T-cell (primary cell): ENCODE results near the gene PLXNA1. TPM values are rescaled to one million over a fixed set of nuclear protein-coding genes. Genes with fewer than 3 reads are reported as not detected.

Experiments used
- ATAC-seq, 4 experiments: fragments of 200-7000 bp in 3 of 4; fragments of 150-1000 bp in 1 of 4; cut with Tn5 transposase; replicated peaks in 1 of 4; 1 replicate in 3 of 4; 2 replicates in 1 of 4; pipeline ENCODE4 v1.10.0; 2021; ENCODE audit warnings: moderate library complexity in 3 of 4, mild to moderate bottlenecking in 2 of 4, moderate number of reproducible peaks in 1 of 4
- CTCF ChIA-PET, 2 donors: fragments of 300-600 bp; sonication (Branson Sonifier 250); formaldehyde crosslinking; loops; one replicate each; lab custom pipeline; 2022; ENCODE audit warnings: antibody characterized with exemption in 2 of 2; lab: Charles Lee
- POLR2A ChIA-PET, 2 donors: fragments of 300-600 bp; sonication (Branson Sonifier 250); formaldehyde crosslinking; loops; one replicate each; lab custom pipeline; 2022; ENCODE audit warnings: antibody characterized with exemption in 2 of 2; lab: Charles Lee
- DNase-seq, 35 experiments: peaks; one replicate each; pipeline versions ENCODE4 v3.0.0 to v3.0.0-alpha.2; 2013 to 2023
- H3K27ac ChIP-seq: one replicate; pipeline ENCODE4 v1.5.1; 2013; ENCODE audit warnings: low read length
- H3K27me3 ChIP-seq, 2 experiments: replicated peaks in 1 of 2; 1 replicate in 1 of 2; 2 replicates in 1 of 2; pipeline versions ENCODE4 v1.6.1 to v1.7.0; 2013; ENCODE audit warnings: low read length in 1 of 2, mixed read lengths in 1 of 2; ENCODE audit not compliant: control insufficient read depth in 2 of 2, insufficient read depth in 2 of 2; ENCODE audit errors: extremely low read depth in 1 of 2
- H3K36me3 ChIP-seq, 2 donors: 1 replicate in 1 of 2; 2 replicates in 1 of 2; pipeline versions ENCODE4 v1.6.1 to v1.7.0; 2013; ENCODE audit warnings: low read length in 1 of 2; ENCODE audit not compliant: control insufficient read depth in 2 of 2, insufficient read depth in 1 of 2; ENCODE audit errors: extremely low read depth in 1 of 2
- H3K4me1 ChIP-seq, 2 experiments: 1 replicate in 1 of 2; 2 replicates in 1 of 2; pipeline versions ENCODE4 v1.6.1 to v1.7.0; 2013; ENCODE audit warnings: low read length in 2 of 2, mixed read lengths in 1 of 2; ENCODE audit not compliant: insufficient read depth in 2 of 2, control insufficient read depth in 1 of 2; ENCODE audit errors: extremely low read depth in 1 of 2
- H3K4me3 ChIP-seq, 2 donors: 1 replicate in 1 of 2; 2 replicates in 1 of 2; pipeline versions ENCODE4 v1.5.1 to v1.7.0; 2013; ENCODE audit warnings: mild to moderate bottlenecking in 2 of 2, low read length in 1 of 2, moderate library complexity in 1 of 2; ENCODE audit not compliant: control insufficient read depth in 1 of 2; ENCODE audit errors: extremely low read depth in 1 of 2
- H3K9me3 ChIP-seq: 2 replicates; pipeline ENCODE4 v1.7.0; 2013
- H3K27ac Mint-ChIP-seq, 2 donors: one replicate each; pipeline ENCODE4 v1.8.0; 2020 to 2021; ENCODE audit warnings: mild to moderate bottlenecking in 2 of 2, mixed read lengths in 2 of 2
- H3K27me3 Mint-ChIP-seq, 2 donors: one replicate each; pipeline ENCODE4 v1.8.0; 2021 to 2022; ENCODE audit warnings: mixed read lengths in 2 of 2
- H3K36me3 Mint-ChIP-seq: one replicate; pipeline ENCODE4 v1.8.0; 2021; ENCODE audit warnings: mixed read lengths
- H3K4me1 Mint-ChIP-seq, 3 donors: one replicate each; pipeline ENCODE4 v1.8.0; 2020 to 2022; ENCODE audit warnings: mixed read lengths in 3 of 3, mild to moderate bottlenecking in 1 of 3
- H3K4me3 Mint-ChIP-seq, 3 donors: one replicate each; pipeline ENCODE4 v1.8.0; 2020 to 2022; ENCODE audit warnings: mild to moderate bottlenecking in 3 of 3, mixed read lengths in 3 of 3, moderate library complexity in 3 of 3
- H3K9me3 Mint-ChIP-seq, 3 donors: one replicate each; pipeline ENCODE4 v1.8.0; 2020 to 2022; ENCODE audit warnings: mixed read lengths in 3 of 3
- WGBS: methylation state at CpG from one replicate; pipeline ENCODE4 v1.1.5; 2013; ENCODE audit warnings: missing lambda C conversion rate; ENCODE audit not compliant: insufficient coverage; 5-methylcytosine and 5-hydroxymethylcytosine counted together
- total RNA-seq, 35 experiments: library from RNA in 6 of 35; stranded (reverse) in 6 of 35; fragments of 120-200 nt in 1 of 35; gene quantifications; one replicate each; pipeline versions ENCODE4 v1.2.1 to v1.2.4 and lab custom pipeline; 2013 to 2026

Gene PLXNA1
- total RNA-seq, 5 donors from 2014 or later (not counting 1 experiment from before 2014, with no cell fraction given) = 10.9 to 16.9 (median 16.0) TPM

DNA sequence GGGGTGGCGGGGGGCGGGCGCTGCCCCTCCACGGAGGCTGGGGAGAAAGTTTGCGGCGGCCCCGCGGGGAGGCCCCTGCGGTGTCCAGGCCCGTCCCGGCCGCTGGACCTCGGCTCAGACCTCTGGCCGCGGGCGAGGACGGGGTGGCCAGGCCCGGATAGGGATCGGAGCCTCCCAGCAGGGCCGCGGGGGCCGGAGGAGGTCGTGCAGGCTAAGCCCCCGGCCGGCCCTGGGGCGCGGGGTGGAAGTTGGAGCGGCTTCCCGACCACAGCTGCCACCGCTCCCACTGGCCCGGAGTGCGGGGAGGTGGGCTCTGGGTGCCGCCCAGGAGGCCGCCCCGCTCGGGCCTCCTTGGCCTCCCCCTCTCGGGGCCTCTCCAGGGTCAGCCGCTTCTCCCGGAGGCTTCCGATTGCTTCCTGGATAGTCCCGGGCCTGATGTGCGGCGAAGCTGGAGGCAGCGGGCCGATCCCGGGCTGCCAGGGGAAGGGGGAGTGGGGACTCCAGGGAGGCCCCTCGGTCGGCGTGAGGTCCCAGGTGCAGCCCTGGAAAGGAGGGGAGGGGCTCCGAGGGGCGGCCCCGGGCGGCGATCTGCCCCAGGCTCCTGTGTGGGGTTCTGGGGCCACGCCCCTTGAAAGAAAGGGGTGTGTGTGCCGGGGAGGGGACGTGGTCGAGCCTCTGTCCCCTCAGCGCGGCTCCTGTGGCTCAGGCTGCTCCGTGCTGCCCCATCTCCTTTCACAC is 907 bp downstream of the PLXNA1 start:
- CTCF ChIA-PET = interaction anchor here in 1 of 2 donors (0.7 kb wide), 1 partner anchor 1009 kb away, joined by 3 read pairs; no protein-coding TSS in a partner anchor
- no peaks in the 10 kb centered on the region for H3K9me3 ChIP-seq
- DNase-seq (peak in 18 of 35 experiments; percentile 5 to 46 (median 24)), ATAC-seq (no peak)
- peak overlapping the region; percentile 59 to 67 (median 59) for H3K4me3 Mint-ChIP-seq
- H3K4me1 ChIP-seq = peaks cover 2 to 25% of the 10 kb centered on the region in 2 experiments
- WGBS = 2% methylated on average over 61 of the region's 61 CpGs
- POLR2A ChIA-PET = interaction anchor here in 1 of 2 donors (0.6 kb wide), 1 partner anchor 103 kb away, joined by 3 read pairs; no protein-coding TSS in a partner anchor
- peaks cover 0 to 17% (median 17%) of the 10 kb centered on the region in 3 donors for H3K4me1 Mint-ChIP-seq
- peaks cover 0 to 25% of the 10 kb centered on the region in 2 experiments for H3K27me3 ChIP-seq
- no peaks in the 10 kb centered on the region for H3K9me3 Mint-ChIP-seq
- peaks cover 0 to 7% of the 10 kb centered on the region in 2 donors for H3K27me3 Mint-ChIP-seq
- peak overlapping the region; percentile 57 to 69 for H3K4me3 ChIP-seq
- H3K27ac ChIP-seq = no peak overlapping the region
- H3K27ac Mint-ChIP-seq = no peak overlapping the region
- H3K36me3 ChIP-seq = no peaks in the 10 kb centered on the region
- no peaks in the 10 kb centered on the region for H3K36me3 Mint-ChIP-seq

DNA sequence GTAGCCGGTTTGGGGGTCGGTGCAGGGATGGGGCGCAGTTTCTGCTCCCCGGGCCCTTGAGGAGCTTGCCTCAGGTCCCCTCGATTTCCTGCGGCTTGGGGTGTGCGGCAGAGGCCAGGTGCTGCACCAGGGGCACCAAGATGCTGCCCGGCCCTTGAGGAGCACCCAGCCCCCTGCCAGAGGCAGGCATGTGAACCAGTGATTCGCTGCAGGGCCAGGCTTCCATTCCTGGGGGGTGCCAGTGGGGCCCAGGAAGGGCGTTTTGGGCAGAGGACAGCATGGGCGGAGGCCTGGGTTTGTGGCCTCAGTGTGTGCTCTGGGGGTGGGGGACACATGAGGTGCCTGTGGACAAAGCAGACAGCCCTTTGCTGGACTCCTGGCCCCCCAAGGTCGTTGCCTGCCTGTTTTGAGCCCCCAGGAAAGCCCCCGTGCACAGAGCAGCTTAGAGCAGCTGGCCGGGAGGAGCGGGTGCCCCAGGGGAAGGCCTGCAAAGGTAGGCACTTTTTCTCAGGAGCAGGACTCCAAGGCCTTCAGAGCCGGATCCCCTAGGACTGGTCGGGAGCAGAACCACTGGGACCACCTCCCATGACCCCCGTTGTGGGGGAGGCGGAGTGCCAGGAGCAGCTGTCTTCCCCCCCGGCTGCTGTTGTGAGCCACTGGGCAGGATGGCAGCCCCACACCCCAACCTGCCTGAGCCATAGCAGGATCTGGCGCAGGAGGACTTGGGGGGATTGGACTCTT is 1.6 kb downstream of the PLXNA1 start:
- Histone ChIP-seq H3K36me3 (no peaks in the 10 kb centered on the region), H3K9me3 (no peaks in the 10 kb centered on the region), H3K4me1 (peaks cover 2 to 25% of the 10 kb centered on the region in 2 experiments), H3K4me3 (peak overlapping the region; percentile 57 to 69), H3K27ac (no peak overlapping the region), H3K27me3 (peaks cover 0 to 18% of the 10 kb centered on the region in 2 experiments)
- no peaks in the 10 kb centered on the region for H3K9me3 Mint-ChIP-seq
- ChIA-PET CTCF (interaction anchor here in 1 of 2 donors (0.5 kb wide), 1 partner anchor 1389 kb away, joined by 5 read pairs; the partner anchor contains the start of gene OSBPL11), POLR2A (interaction anchor here in 1 of 2 donors (0.6 kb wide), 1 partner anchor 102 kb away, joined by 3 read pairs; no protein-coding TSS in a partner anchor)
- no peak for DNase-seq
- H3K4me3 Mint-ChIP-seq = peak overlapping the region; percentile 59 to 67 (median 59)
- H3K36me3 Mint-ChIP-seq = no peaks in the 10 kb centered on the region
- WGBS = 67% methylated on average over 16 of the region's 21 CpGs
- peaks cover 0 to 5% of the 10 kb centered on the region in 2 donors for H3K27me3 Mint-ChIP-seq
- peak overlapping the region in 1 of 2 donors; percentile 61 for H3K27ac Mint-ChIP-seq
- ATAC-seq = no peak
- peaks cover 0 to 17% (median 17%) of the 10 kb centered on the region in 3 donors for H3K4me1 Mint-ChIP-seq

DNA sequence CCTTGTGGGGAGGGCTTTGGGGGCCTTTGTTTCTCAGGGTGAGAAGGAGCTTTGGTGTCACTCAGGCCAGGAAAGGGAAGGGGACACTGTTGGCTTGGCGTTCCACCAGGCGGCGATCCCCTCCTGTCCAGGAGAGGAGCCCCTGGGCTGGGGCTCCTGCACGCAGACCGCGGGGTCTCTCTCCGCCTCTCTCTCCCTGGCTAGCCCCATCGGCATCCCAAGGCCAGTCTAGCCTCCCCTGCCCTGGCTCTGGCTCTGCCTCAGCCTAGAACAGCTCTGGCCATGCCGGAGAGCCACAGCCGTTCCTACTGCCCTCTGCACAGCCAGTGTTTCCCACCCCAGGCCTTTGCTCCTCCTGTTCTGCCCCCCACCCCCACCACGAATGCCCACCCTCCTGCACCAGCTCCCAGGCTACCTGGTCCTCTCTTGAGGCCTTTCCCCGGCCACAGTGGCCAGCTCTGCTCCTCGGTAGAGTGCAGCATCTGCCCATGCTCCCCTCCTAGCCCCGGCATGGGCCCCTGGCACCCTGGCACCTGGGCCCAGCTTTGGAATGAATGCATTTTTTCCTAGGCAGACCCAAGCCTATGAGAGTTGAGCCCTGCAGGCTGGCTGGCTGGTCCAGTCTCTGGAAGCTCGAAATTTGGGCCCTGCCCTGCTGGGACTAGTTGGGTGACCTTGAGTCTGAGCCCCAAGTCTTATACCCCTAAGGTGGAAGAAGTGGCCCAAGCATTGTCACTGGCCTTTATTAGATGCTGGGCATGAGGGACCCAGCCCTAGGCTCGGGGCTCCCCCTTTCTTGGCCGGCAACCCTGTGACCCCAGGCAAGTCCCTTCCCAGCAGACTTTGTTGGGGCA is 2.4 kb downstream of the PLXNA1 start:
- POLR2A ChIA-PET = no interaction called here
- no peak overlapping the region for H3K27ac ChIP-seq
- no peak for ATAC-seq
- CTCF ChIA-PET = no interaction called here
- Mint-ChIP-seq H3K36me3 (no peaks in the 10 kb centered on the region), H3K4me3 (peak overlapping the region in 2 of 3 donors; percentile 36 to 51), H3K4me1 (peaks cover 0 to 15% (median 15%) of the 10 kb centered on the region in 3 donors), H3K9me3 (no peaks in the 10 kb centered on the region), H3K27ac (no peak overlapping the region), H3K27me3 (no peaks in the 10 kb centered on the region)
- H3K4me3 ChIP-seq = no peak overlapping the region
- no peak for DNase-seq
- peaks cover 2 to 25% of the 10 kb centered on the region in 2 experiments for H3K4me1 ChIP-seq
- H3K9me3 ChIP-seq = no peaks in the 10 kb centered on the region
- WGBS = 95% methylated on average over 10 of the region's 17 CpGs
- H3K36me3 ChIP-seq = no peaks in the 10 kb centered on the region
- H3K27me3 ChIP-seq = peaks cover 0 to 11% of the 10 kb centered on the region in 2 experiments

DNA sequence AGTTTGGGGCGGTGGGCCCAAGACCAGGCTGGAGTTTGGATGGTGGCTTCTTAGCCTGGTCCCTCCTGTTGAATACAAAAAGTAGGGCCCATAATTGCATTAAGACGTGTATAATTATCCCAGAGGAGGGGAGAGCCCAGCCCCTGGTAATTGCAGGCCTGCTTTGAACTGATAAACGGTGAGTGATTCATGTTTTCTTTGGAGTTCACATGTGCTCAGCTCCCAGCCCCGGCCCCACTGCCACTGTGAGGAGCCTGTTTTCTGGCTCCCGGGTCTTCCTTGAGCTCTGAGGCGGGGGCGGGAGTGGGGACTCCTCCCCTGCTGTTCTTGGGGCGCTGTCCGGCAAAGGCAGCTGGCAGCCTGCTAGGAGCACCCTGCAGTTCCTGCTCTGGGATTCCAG is 3.1 kb downstream of the PLXNA1 start:
- H3K4me3 ChIP-seq = no peak overlapping the region
- ATAC-seq = no peak
- 96% methylated on average over 9 of the region's 9 CpGs for WGBS
- H3K27ac ChIP-seq = no peak overlapping the region
- Mint-ChIP-seq H3K27ac (no peak overlapping the region), H3K36me3 (peaks cover 6% of the 10 kb centered on the region), H3K4me3 (peak overlapping the region in 1 of 3 donors; percentile 51), H3K9me3 (no peaks in the 10 kb centered on the region), H3K4me1 (peaks cover 0 to 18% (median 15%) of the 10 kb centered on the region in 3 donors), H3K27me3 (no peaks in the 10 kb centered on the region)
- no peak for DNase-seq
- ChIA-PET CTCF (no interaction called here), POLR2A (no interaction called here)
- no peaks in the 10 kb centered on the region for H3K36me3 ChIP-seq
- H3K27me3 ChIP-seq = peaks cover 0 to 7% of the 10 kb centered on the region in 2 experiments
- no peaks in the 10 kb centered on the region for H3K9me3 ChIP-seq
- H3K4me1 ChIP-seq = peaks cover 2 to 25% of the 10 kb centered on the region in 2 experiments

DNA sequence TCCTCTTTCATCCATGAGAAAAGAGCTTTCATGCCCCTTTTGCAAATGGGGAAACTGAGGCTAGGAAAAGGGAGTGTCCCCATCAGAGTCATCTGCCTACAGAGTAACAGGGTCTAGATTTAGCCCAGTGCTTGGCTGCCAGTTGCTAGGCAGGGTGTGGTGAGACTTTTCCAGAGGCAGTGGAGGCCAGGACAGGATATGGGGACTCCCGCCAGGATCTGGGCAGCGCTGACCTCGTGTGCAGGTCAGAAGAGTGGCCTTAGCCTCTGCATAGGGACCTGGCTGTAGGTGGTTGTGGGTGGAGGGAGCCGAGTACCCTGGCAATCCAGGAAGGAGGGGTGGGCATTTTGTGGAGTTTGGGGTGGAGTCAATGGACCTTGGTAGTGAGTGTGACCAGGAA is 4.2 kb downstream of the PLXNA1 start:
- Histone ChIP-seq H3K4me3 (no peak overlapping the region), H3K4me1 (peaks cover 2 to 19% of the 10 kb centered on the region in 2 experiments), H3K27me3 (peaks cover 0 to 7% of the 10 kb centered on the region in 2 experiments), H3K9me3 (no peaks in the 10 kb centered on the region), H3K36me3 (no peaks in the 10 kb centered on the region), H3K27ac (no peak overlapping the region)
- no peak overlapping the region for H3K4me3 Mint-ChIP-seq
- CTCF ChIA-PET = no interaction called here
- POLR2A ChIA-PET = no interaction called here
- H3K4me1 Mint-ChIP-seq = peaks cover 0 to 9% (median 8%) of the 10 kb centered on the region in 3 donors
- ATAC-seq = no peak
- 85% methylated on average over 4 of the region's 4 CpGs for WGBS
- no peaks in the 10 kb centered on the region for H3K27me3 Mint-ChIP-seq
- no peaks in the 10 kb centered on the region for H3K9me3 Mint-ChIP-seq
- DNase-seq = no peak
- peaks cover 7% of the 10 kb centered on the region for H3K36me3 Mint-ChIP-seq
- H3K27ac Mint-ChIP-seq = no peak overlapping the region
